Neural progenitor cell (in vitro differentiated cells): ENCODE results near the gene POLA2. TPM values are rescaled to one million over a fixed set of nuclear protein-coding genes. Genes with fewer than 3 reads are reported as not detected.

ENCODE experiments used
- DNase-seq: peaks from one replicate; pipeline ENCODE4 v3.0.0-alpha.2; 2016; ENCODE audit warnings: low spot score
- H2AFZ ChIP-seq: fragments of 200-600 bp; sonication (generic); replicated peaks from 2 replicates; pipeline ENCODE4 v1.6.1; 2016; ENCODE audit warnings: antibody characterized with exemption
- H3F3A ChIP-seq: fragments of 200-600 bp; sonication (generic); 2 replicates; pipeline ENCODE4 v1.6.1; 2016; ENCODE audit warnings: antibody characterized with exemption, low read depth
- H3K27ac ChIP-seq: fragments of 200-600 bp; sonication (generic); 2 replicates; pipeline ENCODE4 v1.5.1; 2016; ENCODE audit warnings: mild to moderate bottlenecking
- H3K27me3 ChIP-seq: fragments of 200-600 bp; sonication (generic); 2 replicates; pipeline ENCODE4 v1.6.1; 2016; ENCODE audit warnings: mild to moderate bottlenecking, moderate library complexity
- H3K36me3 ChIP-seq: fragments of 200-600 bp; sonication (generic); 2 replicates; pipeline ENCODE4 v1.5.1; 2016
- H3K4me1 ChIP-seq: fragments of 200-600 bp; sonication (generic); 2 replicates; pipeline ENCODE4 v1.6.1; 2016; ENCODE audit warnings: mixed run types
- H3K4me2 ChIP-seq: fragments of 200-600 bp; sonication (generic); 2 replicates; pipeline ENCODE4 v1.6.1; 2016
- H3K4me3 ChIP-seq: fragments of 200-600 bp; sonication (generic); 2 replicates; pipeline ENCODE4 v1.5.1; 2016
- H3K79me2 ChIP-seq: fragments of 200-600 bp; sonication (generic); 2 replicates; pipeline ENCODE4 v1.6.1; 2016; ENCODE audit warnings: low read depth
- H3K9ac ChIP-seq: fragments of 200-600 bp; sonication (generic); 2 replicates; pipeline ENCODE4 v1.6.1; 2016
- H3K9me3 ChIP-seq: fragments of 200-600 bp; sonication (generic); 2 replicates; pipeline ENCODE4 v1.5.1; 2016; ENCODE audit warnings: low read depth
- H4K20me1 ChIP-seq: fragments of 200-600 bp; sonication (generic); 2 replicates; pipeline ENCODE4 v1.6.1; 2016; ENCODE audit warnings: low read depth
- H3K27ac Mint-ChIP-seq: 3 replicates; pipeline ENCODE4 v1.8.0; 2021; ENCODE audit warnings: mixed read lengths
- H3K27me3 Mint-ChIP-seq: 2 replicates; pipeline ENCODE4 v1.8.0; 2022; ENCODE audit warnings: low read depth, mild to moderate bottlenecking, inconsistent platforms, moderate library complexity, mixed read lengths; ENCODE audit not compliant: insufficient read depth
- H3K36me3 Mint-ChIP-seq: 3 replicates; pipeline ENCODE4 v1.8.0; 2021; ENCODE audit warnings: mixed read lengths
- H3K4me1 Mint-ChIP-seq: 3 replicates; pipeline ENCODE4 v1.8.0; 2021; ENCODE audit warnings: mixed read lengths
- H3K4me3 Mint-ChIP-seq: 3 replicates; pipeline ENCODE4 v1.8.0; 2021; ENCODE audit warnings: mild to moderate bottlenecking, moderate library complexity, mixed read lengths
- H3K9me3 Mint-ChIP-seq: 3 replicates; pipeline ENCODE4 v1.8.0; 2020; ENCODE audit warnings: mixed read lengths
- EZH2 ChIP-seq: fragments of 200-600 bp; sonication (generic); IDR thresholded peaks from 2 replicates; pipeline ENCODE4 v1.6.1; 2017; ENCODE audit warnings: antibody characterized with exemption, mild to moderate bottlenecking, moderate library complexity
- EZH2phosphoT487 ChIP-seq: fragments of 200-600 bp; sonication (generic); IDR thresholded peaks from 2 replicates; pipeline ENCODE4 v1.6.1; 2017; ENCODE audit warnings: antibody characterized with exemption
- total RNA-seq: library from RNA; depleted of rRNA; stranded (reverse); fragments of >200 nt; gene quantifications from 2 replicates; pipeline ENCODE4 v1.2.3, GENCODE V29; 2015; ENCODE audit warnings: low replicate concordance
- TF ChIP-seq, protein P1 (sequence below): fragments of 200-600 bp; sonication (generic); IDR thresholded peaks from 2 replicates; pipeline ENCODE4 v1.5.1; 2017; ENCODE audit warnings: antibody characterized with exemption, mild to moderate bottlenecking

The POLA2 gene
- total RNA-seq, 1 donor from 2014 or later: 33.3 TPM

DNA sequence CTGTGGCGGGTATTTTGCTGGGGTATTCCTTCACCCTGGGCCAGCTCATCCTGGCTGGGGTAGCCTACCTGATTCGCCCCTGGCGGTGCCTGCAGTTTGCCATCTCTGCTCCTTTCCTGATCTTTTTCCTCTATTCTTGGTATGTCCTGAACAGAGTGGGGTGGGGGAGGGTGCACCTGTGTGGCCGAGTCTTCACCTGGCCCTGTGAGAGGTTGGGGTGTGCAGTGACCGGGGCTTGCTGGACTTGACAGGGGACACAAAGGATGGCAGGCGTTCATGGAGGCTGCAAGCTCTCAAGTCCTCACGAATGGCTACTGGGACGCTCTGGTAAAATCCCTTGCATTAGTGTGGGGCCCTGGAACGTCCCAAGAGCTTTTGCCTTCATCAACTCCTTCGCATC, 40.7 kb upstream of the POLA2 start:
- no peak for DNase-seq
- Mint-ChIP-seq H3K27me3 (peaks cover 7% of the 10 kb centered on the region), H3K36me3 (no peaks in the 10 kb centered on the region), H3K9me3 (no peaks in the 10 kb centered on the region), H3K27ac (no peak overlapping the region), H3K4me1 (peaks cover 17% of the 10 kb centered on the region), H3K4me3 (no peak overlapping the region)
- Histone ChIP-seq H3K4me2 (no peak overlapping the region), H3F3A (peaks cover 10% of the 10 kb centered on the region), H3K4me1 (peaks cover 7% of the 10 kb centered on the region), H3K36me3 (no peaks in the 10 kb centered on the region), H3K9me3 (no peaks in the 10 kb centered on the region), H3K27ac (no peak overlapping the region), H4K20me1 (no peaks in the 10 kb centered on the region), H3K9ac (no peak overlapping the region), H3K79me2 (no peaks in the 10 kb centered on the region), H3K27me3 (peaks cover 3% of the 10 kb centered on the region), H3K4me3 (no peak overlapping the region), H2AFZ (no peak overlapping the region)
- TF ChIP-seq, protein P1, sequence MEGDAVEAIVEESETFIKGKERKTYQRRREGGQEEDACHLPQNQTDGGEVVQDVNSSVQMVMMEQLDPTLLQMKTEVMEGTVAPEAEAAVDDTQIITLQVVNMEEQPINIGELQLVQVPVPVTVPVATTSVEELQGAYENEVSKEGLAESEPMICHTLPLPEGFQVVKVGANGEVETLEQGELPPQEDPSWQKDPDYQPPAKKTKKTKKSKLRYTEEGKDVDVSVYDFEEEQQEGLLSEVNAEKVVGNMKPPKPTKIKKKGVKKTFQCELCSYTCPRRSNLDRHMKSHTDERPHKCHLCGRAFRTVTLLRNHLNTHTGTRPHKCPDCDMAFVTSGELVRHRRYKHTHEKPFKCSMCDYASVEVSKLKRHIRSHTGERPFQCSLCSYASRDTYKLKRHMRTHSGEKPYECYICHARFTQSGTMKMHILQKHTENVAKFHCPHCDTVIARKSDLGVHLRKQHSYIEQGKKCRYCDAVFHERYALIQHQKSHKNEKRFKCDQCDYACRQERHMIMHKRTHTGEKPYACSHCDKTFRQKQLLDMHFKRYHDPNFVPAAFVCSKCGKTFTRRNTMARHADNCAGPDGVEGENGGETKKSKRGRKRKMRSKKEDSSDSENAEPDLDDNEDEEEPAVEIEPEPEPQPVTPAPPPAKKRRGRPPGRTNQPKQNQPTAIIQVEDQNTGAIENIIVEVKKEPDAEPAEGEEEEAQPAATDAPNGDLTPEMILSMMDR: no peak
- TF ChIP-seq EZH2 (no peak), EZH2phosphoT487 (no peak)

DNA sequence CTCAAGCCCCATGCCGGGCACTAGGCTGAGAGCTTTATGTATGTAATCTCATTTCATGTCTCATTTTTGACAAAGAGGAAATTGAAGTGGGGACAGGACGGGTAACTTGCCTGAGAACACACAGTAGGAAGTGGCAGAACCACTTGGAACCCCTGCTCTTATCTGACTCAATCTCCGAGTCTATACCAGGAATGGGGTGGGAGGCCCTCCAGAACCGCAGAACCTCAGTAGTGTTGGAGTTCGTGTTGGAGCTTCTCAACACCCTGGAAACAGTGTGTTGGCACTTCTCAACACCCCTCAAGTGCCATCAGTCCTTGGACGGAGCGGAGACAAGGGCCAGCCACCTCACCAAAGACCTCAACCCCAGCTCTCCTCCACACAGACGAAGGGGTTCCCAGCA, 38.8 kb upstream of the POLA2 start:
- Histone ChIP-seq H3K27me3 (peaks cover 11% of the 10 kb centered on the region), H3K4me1 (peaks cover 7% of the 10 kb centered on the region), H2AFZ (no peak overlapping the region), H3F3A (peaks cover 10% of the 10 kb centered on the region), H3K27ac (no peak overlapping the region), H3K36me3 (no peaks in the 10 kb centered on the region), H3K4me2 (no peak overlapping the region), H3K9ac (no peak overlapping the region), H3K79me2 (no peaks in the 10 kb centered on the region), H4K20me1 (no peaks in the 10 kb centered on the region), H3K9me3 (no peaks in the 10 kb centered on the region), H3K4me3 (no peak overlapping the region)
- peaks cover 18% of the 10 kb centered on the region for H3K4me1 Mint-ChIP-seq
- TF ChIP-seq, protein P1: no peak
- TF ChIP-seq EZH2phosphoT487: no peak
- no peak for TF ChIP-seq EZH2
- no peak overlapping the region for H3K27ac Mint-ChIP-seq
- H3K36me3 Mint-ChIP-seq: no peaks in the 10 kb centered on the region
- H3K4me3 Mint-ChIP-seq: no peak overlapping the region
- DNase-seq: no peak
- H3K9me3 Mint-ChIP-seq: no peaks in the 10 kb centered on the region
- peaks cover 14% of the 10 kb centered on the region for H3K27me3 Mint-ChIP-seq

DNA sequence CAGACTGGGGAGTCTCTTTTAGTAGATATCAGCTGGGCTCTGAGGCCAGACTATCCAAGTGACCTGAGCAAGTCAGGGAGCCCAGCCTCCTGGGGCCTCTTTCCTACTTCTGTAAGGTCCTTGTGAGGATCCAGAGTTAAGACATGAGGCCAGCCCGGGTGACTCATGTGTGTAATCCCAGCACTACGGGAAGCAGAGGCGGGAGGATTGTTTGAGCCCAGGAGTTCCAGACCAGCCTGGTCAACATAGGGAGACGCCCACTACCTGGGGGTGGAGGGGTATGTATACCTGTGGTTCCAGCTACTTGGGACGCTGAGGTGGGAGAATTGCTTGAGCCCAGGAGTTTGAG, 36.9 kb upstream of the POLA2 start:
- Histone ChIP-seq H3K4me1 (peaks cover 7% of the 10 kb centered on the region), H3F3A (peaks cover 10% of the 10 kb centered on the region), H3K9ac (no peak overlapping the region), H3K36me3 (no peaks in the 10 kb centered on the region), H3K4me2 (peak overlapping the region; percentile 83), H2AFZ (peak overlapping the region; percentile 96), H4K20me1 (no peaks in the 10 kb centered on the region), H3K27me3 (peaks cover 11% of the 10 kb centered on the region), H3K9me3 (no peaks in the 10 kb centered on the region), H3K4me3 (no peak overlapping the region), H3K79me2 (no peaks in the 10 kb centered on the region), H3K27ac (no peak overlapping the region)
- peaks cover 11% of the 10 kb centered on the region for H3K27me3 Mint-ChIP-seq
- no peaks in the 10 kb centered on the region for H3K9me3 Mint-ChIP-seq
- peak overlapping the region; percentile 78 for H3K4me3 Mint-ChIP-seq
- H3K4me1 Mint-ChIP-seq: peaks cover 16% of the 10 kb centered on the region
- TF ChIP-seq EZH2 (no peak), EZH2phosphoT487 (no peak)
- no peaks in the 10 kb centered on the region for H3K36me3 Mint-ChIP-seq
- no peak overlapping the region for H3K27ac Mint-ChIP-seq
- peak; percentile 43 for DNase-seq

DNA sequence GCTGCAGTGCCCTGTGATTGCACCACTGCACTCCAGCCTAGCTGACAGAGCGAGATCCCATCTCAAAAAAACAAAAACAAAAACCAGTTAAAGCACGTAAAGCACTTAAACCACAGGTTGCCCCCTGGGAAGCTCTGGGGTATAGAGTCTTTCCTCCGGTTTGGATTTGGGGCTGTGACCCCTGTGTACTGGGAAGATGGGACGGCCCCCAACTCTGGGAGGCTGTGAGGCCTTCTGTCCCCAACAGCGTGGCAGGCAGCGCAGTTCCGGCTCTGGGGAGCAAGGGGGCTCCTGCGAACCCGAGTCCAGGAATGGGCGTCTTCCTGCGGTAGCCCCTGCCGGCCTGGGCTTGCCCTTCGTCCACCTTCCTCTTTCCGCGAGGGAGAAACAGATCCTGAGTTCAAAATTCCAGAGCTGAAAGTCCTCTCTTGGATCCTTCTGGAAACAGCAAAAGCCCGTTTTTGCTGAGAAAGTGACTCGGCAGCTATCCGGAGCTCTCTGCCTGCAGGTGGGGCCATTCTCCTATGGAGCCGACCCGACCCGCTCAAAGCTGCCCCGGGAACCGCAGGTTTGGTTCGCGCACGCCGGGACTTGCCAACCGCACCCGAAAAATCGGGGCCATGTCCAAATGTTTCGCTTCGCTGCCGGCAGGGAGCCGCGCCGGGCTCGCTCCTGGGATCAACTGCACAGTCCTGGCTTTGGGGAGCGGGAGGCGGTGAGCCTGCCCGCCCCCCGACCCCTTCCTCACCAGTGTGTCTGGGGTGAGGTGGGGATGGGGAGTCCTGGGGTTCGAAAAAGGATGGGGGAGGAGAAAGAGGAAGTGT, 36.3 kb upstream of the POLA2 start:
- DNase-seq: peak; percentile 81
- peak overlapping the region; percentile 46 for H3K4me3 ChIP-seq
- H3K4me2 ChIP-seq: peak overlapping the region; percentile 83
- no peaks in the 10 kb centered on the region for H4K20me1 ChIP-seq
- no peak overlapping the region for H3K27ac ChIP-seq
- H3K4me1 ChIP-seq: peaks cover 7% of the 10 kb centered on the region
- H3K79me2 ChIP-seq: no peaks in the 10 kb centered on the region
- H3K9me3 ChIP-seq: no peaks in the 10 kb centered on the region
- Mint-ChIP-seq H3K4me1 (peaks cover 16% of the 10 kb centered on the region), H3K4me3 (peak overlapping the region; percentile 78), H3K27ac (no peak overlapping the region), H3K9me3 (no peaks in the 10 kb centered on the region), H3K27me3 (peaks cover 11% of the 10 kb centered on the region), H3K36me3 (no peaks in the 10 kb centered on the region)
- peaks cover 11% of the 10 kb centered on the region for H3K27me3 ChIP-seq
- H3F3A ChIP-seq: peaks cover 10% of the 10 kb centered on the region
- H3K9ac ChIP-seq: no peak overlapping the region
- no peak for TF ChIP-seq EZH2phosphoT487
- TF ChIP-seq, protein P1: peak; percentile 60
- no peaks in the 10 kb centered on the region for H3K36me3 ChIP-seq
- H2AFZ ChIP-seq: peak overlapping the region; percentile 96
